GM12801 (cell line): ENCODE measurements around the gene SPSB4.

Source experiments
- TF ChIP-seq, protein P1 (sequence below): IDR thresholded peaks from one replicate; pipeline ENCODE4 v1.5.1; 2011; ENCODE audit warnings: control low read depth; ENCODE audit not compliant: insufficient read length; ENCODE audit errors: extremely low read depth

The SPSB4 gene

DNA sequence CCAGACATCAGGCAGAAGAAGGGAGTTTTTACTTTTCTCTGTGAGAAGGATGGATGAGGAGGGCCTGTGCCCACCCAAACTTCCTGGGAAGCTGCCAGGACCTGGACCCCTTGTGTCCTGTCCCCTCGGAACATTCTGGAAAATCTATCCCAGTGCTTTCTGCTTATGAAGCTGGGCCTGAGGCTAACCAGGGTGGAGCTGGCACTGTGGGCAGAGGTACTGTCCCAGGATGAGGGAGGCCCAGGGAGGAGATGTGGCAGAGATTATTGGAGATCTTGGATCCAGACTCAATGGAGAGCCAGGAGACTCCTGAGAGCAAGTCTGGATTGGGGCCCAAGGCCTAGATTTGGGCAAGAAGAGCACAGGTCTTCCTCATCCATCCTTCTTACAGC is 44.4 kb downstream of the SPSB4 start:
- TF ChIP-seq, protein P1, sequence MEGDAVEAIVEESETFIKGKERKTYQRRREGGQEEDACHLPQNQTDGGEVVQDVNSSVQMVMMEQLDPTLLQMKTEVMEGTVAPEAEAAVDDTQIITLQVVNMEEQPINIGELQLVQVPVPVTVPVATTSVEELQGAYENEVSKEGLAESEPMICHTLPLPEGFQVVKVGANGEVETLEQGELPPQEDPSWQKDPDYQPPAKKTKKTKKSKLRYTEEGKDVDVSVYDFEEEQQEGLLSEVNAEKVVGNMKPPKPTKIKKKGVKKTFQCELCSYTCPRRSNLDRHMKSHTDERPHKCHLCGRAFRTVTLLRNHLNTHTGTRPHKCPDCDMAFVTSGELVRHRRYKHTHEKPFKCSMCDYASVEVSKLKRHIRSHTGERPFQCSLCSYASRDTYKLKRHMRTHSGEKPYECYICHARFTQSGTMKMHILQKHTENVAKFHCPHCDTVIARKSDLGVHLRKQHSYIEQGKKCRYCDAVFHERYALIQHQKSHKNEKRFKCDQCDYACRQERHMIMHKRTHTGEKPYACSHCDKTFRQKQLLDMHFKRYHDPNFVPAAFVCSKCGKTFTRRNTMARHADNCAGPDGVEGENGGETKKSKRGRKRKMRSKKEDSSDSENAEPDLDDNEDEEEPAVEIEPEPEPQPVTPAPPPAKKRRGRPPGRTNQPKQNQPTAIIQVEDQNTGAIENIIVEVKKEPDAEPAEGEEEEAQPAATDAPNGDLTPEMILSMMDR = no peak

DNA sequence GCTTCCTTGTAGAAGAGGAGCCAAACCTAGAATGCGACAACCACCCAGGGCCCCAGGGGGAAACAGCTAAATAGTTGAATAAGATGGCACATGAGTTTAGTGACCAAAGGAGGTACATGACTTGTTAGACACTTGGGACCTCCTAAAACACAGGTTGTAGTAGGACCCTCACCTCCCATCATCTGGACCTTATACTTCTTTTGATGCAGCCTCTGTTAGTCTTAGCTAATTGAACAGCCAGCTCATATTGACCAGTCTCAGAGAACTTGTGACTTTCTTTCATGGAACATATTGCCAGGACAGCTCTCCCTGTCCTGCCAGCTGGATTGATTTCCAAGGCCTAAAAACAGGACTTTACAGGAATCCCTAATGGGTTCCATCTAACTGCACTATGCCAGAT is 45.0 kb downstream of the SPSB4 start:
- TF ChIP-seq, protein P1 = no peak

DNA sequence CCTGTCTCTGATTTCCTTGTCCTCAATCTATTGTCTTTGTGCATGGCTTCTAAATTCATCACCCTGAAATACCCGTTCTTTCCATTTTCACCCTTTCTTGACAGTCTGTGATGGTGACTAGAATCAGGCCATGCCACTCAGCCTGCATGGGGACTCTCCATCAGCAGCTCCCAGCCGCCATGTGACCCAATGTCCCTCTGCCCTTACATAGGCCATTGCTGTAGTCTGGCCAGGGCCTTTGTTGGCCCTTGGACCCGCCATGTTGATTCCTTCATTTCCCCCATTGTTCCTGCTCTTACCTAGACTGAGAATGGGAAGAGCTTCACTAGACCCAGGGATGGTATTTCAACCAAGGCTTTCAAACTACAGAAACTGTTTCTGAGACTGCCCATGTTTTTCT is 45.8 kb downstream of the SPSB4 start:
- TF ChIP-seq, protein P1 = no peak

DNA sequence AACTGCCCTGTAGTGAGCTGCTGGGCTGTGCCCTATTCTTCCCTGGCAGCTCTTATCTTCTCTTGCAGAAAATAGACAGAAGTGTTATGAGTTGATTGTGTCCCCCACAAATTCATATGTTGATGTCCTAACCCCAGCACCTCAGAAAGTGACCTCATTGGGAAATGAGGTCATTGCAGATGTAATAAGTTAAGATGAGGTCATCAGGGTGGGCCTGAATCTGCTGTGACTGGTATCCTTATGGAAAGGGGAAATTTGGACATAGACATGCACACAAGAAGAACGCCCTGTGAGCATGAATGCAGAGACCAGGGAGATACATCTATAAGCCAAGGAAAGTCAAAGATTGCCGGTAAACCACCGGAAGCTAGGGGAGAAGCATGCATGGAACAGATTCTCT is 49.0 kb downstream of the SPSB4 start:
- TF ChIP-seq, protein P1 = no peak

DNA sequence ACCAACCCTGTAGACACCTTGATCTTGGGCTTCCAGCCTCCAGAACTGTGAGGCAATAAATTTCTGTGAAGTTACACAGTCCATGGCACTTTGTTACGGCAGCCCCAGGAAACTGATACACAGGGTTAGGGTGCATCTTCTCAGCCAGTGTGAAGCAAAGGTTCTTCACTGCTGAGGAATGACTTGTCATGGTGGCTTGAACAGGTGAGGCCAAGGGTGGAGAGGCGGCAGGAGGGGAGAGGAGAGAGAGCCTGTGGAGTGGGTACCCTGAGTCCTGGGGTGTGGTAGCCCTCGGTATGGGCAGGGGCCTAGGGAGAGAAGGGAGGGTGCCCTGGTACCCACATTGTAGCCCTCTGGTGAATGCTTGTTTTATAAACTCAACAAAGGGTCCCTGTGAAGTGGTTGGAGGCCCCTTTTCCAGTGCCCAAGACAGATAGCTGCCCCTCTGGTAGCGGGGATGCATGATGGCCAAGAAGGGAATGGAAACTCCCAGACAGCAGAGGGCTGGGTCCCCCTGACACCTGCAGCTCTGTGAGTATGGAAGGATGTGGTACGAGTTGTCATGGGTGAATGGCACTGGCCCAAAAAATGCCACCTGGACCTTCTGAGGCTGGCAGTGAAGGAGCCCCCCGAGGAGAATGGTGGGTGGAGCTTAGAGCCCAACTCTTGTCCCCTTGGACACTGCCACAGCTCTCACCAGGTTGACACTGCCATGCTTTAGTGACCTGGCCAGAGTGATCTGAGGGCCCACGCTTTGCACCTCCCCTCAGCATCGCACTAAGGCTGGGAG is 49.6 kb downstream of the SPSB4 start:
- TF ChIP-seq, protein P1 = no peak

DNA sequence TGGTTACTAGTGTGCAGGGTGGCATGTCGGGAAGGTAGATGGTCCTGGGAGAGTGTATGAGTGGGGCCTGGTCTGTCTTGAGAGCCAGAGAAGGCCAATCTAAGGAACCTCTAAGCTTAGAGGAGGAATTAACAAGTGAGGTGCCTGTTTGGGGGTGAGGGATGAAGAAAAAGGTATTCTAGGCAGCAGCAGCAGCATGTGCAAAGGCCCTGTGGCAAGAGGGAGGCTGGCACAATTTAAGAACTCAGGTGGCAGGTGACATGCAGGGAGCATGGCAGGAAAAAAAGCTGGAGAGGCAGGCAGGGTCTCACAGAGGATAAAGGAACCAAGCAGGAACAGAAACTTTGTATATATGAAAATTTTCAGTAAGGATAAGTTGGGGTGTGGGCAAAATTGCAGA is 51.2 kb downstream of the SPSB4 start:
- TF ChIP-seq, protein P1 = no peak

DNA sequence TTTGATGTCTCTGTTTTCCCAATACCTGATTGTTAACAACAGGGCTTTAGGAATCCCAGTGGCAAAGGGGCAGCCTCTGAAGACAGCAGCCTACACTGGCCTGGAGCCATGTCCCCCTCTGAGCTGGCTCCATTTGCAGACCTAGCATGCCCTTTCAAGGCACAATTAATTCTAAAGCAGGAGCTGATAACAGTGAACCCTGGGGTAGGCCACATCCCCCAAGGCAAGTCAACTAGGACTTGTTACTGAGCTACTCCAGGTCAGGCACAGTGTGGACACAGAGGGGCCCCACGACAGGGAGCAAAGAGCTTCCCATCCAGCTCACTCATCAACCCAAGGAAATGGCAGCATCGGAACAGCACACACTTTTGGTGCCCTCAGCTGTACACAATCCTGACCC is 51.9 kb downstream of the SPSB4 start:
- TF ChIP-seq, protein P1 = no peak
